Lung (tissue), 12 donors: ENCODE results near the gene SGO2. TPM values are rescaled to one million over a fixed set of nuclear protein-coding genes. Genes with fewer than 3 reads are reported as not detected.

ENCODE experiments used
- ATAC-seq: fragments of 200-7000 bp; cut with Tn5 transposase; one replicate; pipeline ENCODE4 v1.9.1; 2020; ENCODE audit warnings: moderate number of reproducible peaks; ENCODE audit not compliant: insufficient read depth, low FRiP score
- DNase-seq, 3 donors: peaks; one replicate each; pipeline ENCODE4 v3.0.0-alpha.2; 2013 to 2017
- H3K27ac ChIP-seq, 2 donors: one replicate each; pipeline ENCODE4 v1.5.1; 2013; ENCODE audit warnings: mild to moderate bottlenecking in 2 of 2, moderate library complexity in 2 of 2, control low read depth in 1 of 2, inconsistent platforms in 1 of 2, low read depth in 1 of 2, low read length in 1 of 2
- H3K27me3 ChIP-seq, 3 donors: one replicate each; pipeline ENCODE4 v1.5.1; 2013; ENCODE audit warnings: low read length in 2 of 3; ENCODE audit not compliant: control insufficient read depth in 3 of 3, insufficient read depth in 3 of 3
- H3K36me3 ChIP-seq, 4 donors: one replicate each; pipeline ENCODE4 v1.5.1; 2013; ENCODE audit warnings: low read length in 4 of 4, mild to moderate bottlenecking in 1 of 4, moderate library complexity in 1 of 4; ENCODE audit not compliant: control insufficient read depth in 4 of 4, insufficient read depth in 4 of 4
- H3K4me1 ChIP-seq, 5 donors: one replicate each; pipeline ENCODE4 v1.5.1; 2013; ENCODE audit warnings: low read length in 5 of 5, mild to moderate bottlenecking in 2 of 5, moderate library complexity in 1 of 5; ENCODE audit not compliant: control insufficient read depth in 5 of 5, insufficient read depth in 5 of 5
- H3K4me3 ChIP-seq: one replicate; pipeline ENCODE4 v1.5.1; 2013; ENCODE audit warnings: mild to moderate bottlenecking, control low read depth, moderate library complexity
- H3K9ac ChIP-seq, 2 donors: one replicate each; pipeline ENCODE4 v1.5.1; 2013; ENCODE audit warnings: low read length in 2 of 2, control low read depth in 1 of 2; ENCODE audit not compliant: insufficient read depth in 1 of 2
- H3K9me3 ChIP-seq, 4 donors: one replicate each; pipeline ENCODE4 v1.5.1; 2013; ENCODE audit warnings: low read length in 3 of 4, mild to moderate bottlenecking in 1 of 4, moderate library complexity in 1 of 4; ENCODE audit not compliant: control insufficient read depth in 4 of 4, insufficient read depth in 3 of 4
- WGBS, 2 donors: extraction: QIAGEN DNeasy Blood & Tissue Kit; methylation state at CpG; one replicate each; pipeline ENCODE4 v1.1.7; 2013; 5-methylcytosine and 5-hydroxymethylcytosine counted together
- polyA plus RNA-seq, 2 donors: library from polyadenylated mRNA; stranded (reverse); fragments of 200-250 nt; gene quantifications; one replicate each; pipeline ENCODE4 v1.2.1, GENCODE V29; 2013
- total RNA-seq, 2 donors: library from RNA; depleted of rRNA in 1 of 2; stranded (reverse); fragments of >200 nt in 1 of 2; gene quantifications; one replicate each; pipeline ENCODE4 v1.2.1, GENCODE V29; 2014 to 2021
- TF ChIP-seq, protein P1 (sequence below): IDR thresholded peaks from 2 replicates; pipeline ENCODE4 v1.5.1; 2012; ENCODE audit warnings: mild to moderate bottlenecking; ENCODE audit errors: control extremely low read depth, extremely low read depth
- donor health status: control.
- donor health status: control.
- donor health status: Bipolar disorder and iron deficiency.
- donor health status: healthy.
- donor health status: DM: yes; HTN: yes; CAD: no.

Gene SGO2
- total and polyA plus RNA-seq, 4 donors, result 0.57 to 7.2 (median 2.0) TPM

DNA sequence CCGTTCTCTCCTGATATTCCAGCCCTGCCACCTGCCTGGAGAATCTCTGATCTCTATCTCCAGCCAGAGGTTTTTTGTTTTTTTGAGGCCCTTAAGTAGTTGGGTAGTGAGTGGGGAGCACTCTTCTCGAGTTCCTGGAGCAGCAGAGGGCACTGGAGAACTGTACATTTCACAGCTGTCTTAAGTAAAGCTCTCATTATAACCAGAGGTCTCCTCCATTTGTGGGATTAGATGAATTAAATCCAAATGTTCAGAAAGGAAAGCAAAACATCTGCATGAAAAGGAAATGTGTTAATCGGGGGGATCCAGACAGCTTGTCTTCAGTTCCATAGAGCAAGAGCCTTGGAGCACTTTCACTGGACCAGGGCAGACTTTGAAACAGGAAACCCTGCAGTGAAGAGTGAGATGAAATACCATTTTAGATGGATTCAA, 92.6 kb downstream of the SGO2 start:
- Histone ChIP-seq H3K27me3 (no peaks in the 10 kb centered on the region), H3K4me1 (peaks cover 0 to 46% (median 10%) of the 10 kb centered on the region in 5 donors), H3K27ac (no peak overlapping the region), H3K36me3 (peaks cover 0 to 3% (median 0%) of the 10 kb centered on the region in 4 donors), H3K9me3 (no peaks in the 10 kb centered on the region), H3K9ac (no peak overlapping the region), H3K4me3 (no peak overlapping the region)
- WGBS, 2 donors, result 19 to 26% methylated on average over 3 of the region's 3 CpGs
- TF ChIP-seq, protein P1, sequence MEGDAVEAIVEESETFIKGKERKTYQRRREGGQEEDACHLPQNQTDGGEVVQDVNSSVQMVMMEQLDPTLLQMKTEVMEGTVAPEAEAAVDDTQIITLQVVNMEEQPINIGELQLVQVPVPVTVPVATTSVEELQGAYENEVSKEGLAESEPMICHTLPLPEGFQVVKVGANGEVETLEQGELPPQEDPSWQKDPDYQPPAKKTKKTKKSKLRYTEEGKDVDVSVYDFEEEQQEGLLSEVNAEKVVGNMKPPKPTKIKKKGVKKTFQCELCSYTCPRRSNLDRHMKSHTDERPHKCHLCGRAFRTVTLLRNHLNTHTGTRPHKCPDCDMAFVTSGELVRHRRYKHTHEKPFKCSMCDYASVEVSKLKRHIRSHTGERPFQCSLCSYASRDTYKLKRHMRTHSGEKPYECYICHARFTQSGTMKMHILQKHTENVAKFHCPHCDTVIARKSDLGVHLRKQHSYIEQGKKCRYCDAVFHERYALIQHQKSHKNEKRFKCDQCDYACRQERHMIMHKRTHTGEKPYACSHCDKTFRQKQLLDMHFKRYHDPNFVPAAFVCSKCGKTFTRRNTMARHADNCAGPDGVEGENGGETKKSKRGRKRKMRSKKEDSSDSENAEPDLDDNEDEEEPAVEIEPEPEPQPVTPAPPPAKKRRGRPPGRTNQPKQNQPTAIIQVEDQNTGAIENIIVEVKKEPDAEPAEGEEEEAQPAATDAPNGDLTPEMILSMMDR, result no peak
- DNase-seq (peak; percentile 55 to 92 (median 90)), ATAC-seq (no peak)

DNA sequence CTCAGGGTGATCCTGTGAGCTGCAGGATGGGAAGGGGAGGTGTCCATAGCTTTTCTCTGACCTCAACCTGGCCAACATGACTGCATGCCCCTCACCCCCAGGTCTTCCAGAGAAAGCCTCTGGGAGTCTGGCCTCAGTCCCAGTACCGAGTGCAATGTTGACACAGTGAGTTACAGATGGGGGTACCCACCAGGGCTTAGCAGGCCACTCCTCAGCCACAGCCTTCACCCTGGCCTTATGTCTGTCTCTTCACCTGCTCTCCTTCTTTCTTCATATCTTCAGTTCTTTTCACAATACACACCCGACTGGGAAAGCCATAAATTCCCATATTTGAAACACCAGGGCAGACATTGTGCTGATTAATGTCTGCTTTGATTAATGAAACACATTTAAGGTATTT, 93.3 kb downstream of the SGO2 start:
- no peaks in the 10 kb centered on the region for H3K9me3 ChIP-seq
- H3K36me3 ChIP-seq, result peaks cover 0 to 3% (median 0%) of the 10 kb centered on the region in 4 donors
- DNase-seq, result peak in 1 of 3 donors; percentile 29
- H3K4me3 ChIP-seq, result no peak overlapping the region
- H3K9ac ChIP-seq, result no peak overlapping the region
- peaks cover 0 to 52% (median 10%) of the 10 kb centered on the region in 5 donors for H3K4me1 ChIP-seq
- WGBS, 2 donors, result 45 to 53% methylated on average over 2 of the region's 2 CpGs
- H3K27me3 ChIP-seq, result no peaks in the 10 kb centered on the region
- no peak overlapping the region for H3K27ac ChIP-seq
- ATAC-seq, result no peak
- TF ChIP-seq, protein P1, result no peak

DNA sequence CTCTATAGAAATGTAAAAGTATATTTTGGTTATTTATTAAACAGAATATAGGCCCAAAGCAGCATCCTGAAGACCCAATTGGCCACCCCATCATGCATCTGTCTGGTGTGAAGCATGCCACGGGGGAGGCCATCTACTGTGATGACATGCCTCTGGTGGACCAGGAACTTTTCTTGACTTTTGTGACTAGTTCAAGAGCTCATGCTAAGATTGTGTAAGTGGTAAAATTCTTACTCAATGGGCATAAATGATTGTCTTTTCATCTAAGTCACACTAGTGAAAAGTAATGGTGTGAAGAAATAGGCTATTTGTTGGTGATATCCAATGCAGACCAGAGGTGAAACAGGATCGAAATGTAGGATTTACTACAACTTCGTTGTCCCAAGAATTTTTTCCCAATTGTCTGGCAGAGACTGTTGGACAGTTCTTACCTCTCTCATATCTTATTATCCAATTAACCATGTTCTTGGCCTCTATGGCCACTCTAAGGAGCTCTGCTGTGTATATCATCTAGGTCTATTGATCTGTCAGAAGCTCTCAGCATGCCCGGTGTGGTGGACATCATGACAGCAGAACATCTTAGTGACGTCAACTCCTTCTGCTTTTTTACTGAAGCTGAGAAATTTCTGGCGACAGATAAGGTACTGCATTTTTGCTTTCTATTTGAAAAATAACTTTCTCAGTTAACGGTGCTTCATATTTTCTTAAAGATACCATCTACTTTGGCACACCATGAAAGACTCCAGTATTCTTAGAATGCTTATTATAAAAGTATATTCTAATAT, 94.8 kb downstream of the SGO2 start:
- 78 to 88% methylated on average over 7 of the region's 7 CpGs for WGBS, 2 donors
- TF ChIP-seq, protein P1, result no peak
- Histone ChIP-seq H3K9me3 (no peaks in the 10 kb centered on the region), H3K36me3 (peaks cover 0 to 3% (median 0%) of the 10 kb centered on the region in 4 donors), H3K9ac (no peak overlapping the region), H3K4me3 (no peak overlapping the region), H3K27me3 (no peaks in the 10 kb centered on the region), H3K4me1 (peaks cover 0 to 65% (median 10%) of the 10 kb centered on the region in 5 donors), H3K27ac (no peak overlapping the region)
- DNase-seq, result no peak
- no peak for ATAC-seq
